Motor neuron (in vitro differentiated cells): ENCODE results near the gene DVL3. TPM values are rescaled to one million over a fixed set of nuclear protein-coding genes. Genes with fewer than 3 reads are reported as not detected.

ENCODE experiments used
- ATAC-seq, 8 experiments: fragments of 200-7000 bp; cut with Tn5 transposase; replicated peaks in 6 of 8; 2 replicates each; pipeline ENCODE4 v1.8.0; 2021; ENCODE audit warnings: mild to moderate bottlenecking in 8 of 8, moderate library complexity in 8 of 8
- H3K27ac ChIP-seq, 2 donors: fragments of 250-450 bp; sonication (Bioruptor Pico); 2 replicates each; pipeline ENCODE4 v1.9.0; 2021; ENCODE audit warnings: antibody characterized with exemption in 2 of 2, mild to moderate bottlenecking in 2 of 2, moderate library complexity in 1 of 2
- H3K4me1 ChIP-seq, 2 donors: fragments of 250-450 bp; sonication (Bioruptor Pico); replicated peaks in 1 of 2; 2 replicates each; pipeline ENCODE4 v1.6.1; 2021; ENCODE audit warnings: antibody characterized with exemption in 2 of 2, mild to moderate bottlenecking in 2 of 2, moderate library complexity in 1 of 2
- H3K4me3 ChIP-seq, 5 donors: fragments of 250-450 bp; sonication (Bioruptor Pico); 2 replicates each; pipeline ENCODE4 v1.9.0; 2021; ENCODE audit warnings: antibody characterized with exemption in 5 of 5, mild to moderate bottlenecking in 5 of 5, moderate library complexity in 4 of 5
- WGBS, 10 experiments: fragments of 450-650 bp; shearing (Covaris generic); methylation state at CpG; one replicate each; pipeline ENCODE4 v1.0.0; 2022; 5-methylcytosine and 5-hydroxymethylcytosine counted together
- in situ Hi-C, 9 experiments: fragments of 400-800 bp; cut with MboI; loops; one replicate each; pipeline ENCODE4 v1.15.0; 2021; ENCODE audit warnings: low sequenced_read_pairs in 9 of 9, low pct_unique_long_range_greater_than_20kb in 2 of 9; ENCODE audit not compliant: unreplicated experiment in 9 of 9
- total RNA-seq, 8 experiments: library from RNA; unstranded; fragments of 300-600 nt; gene quantifications; 2 replicates each; pipeline versions ENCODE4 v1.2.3 to v1.2.4, GENCODE V29; 2022

Gene DVL3
- total RNA-seq, 8 experiments from 2014 or later = 23.1 to 64.8 (median 34.6) TPM

- Histone ChIP-seq H3K4me1 (peaks cover 12 to 15% of the 10 kb centered on the region in 2 donors), H3K4me3 (peak within 1 kb of the TSS; percentile 89 to 97 (median 95)), H3K27ac (peak within 1 kb of the TSS; percentile 91 to 92)
- ATAC-seq = peak; percentile 39 to 88 (median 83)
- WGBS, 10 experiments = 0 to 3% (median 1%) methylated on average over 2 to 21 of the region's 73 CpGs; no CpG with 5 or more reads in 4 of the 10 experiments
- in situ Hi-C loops = no loop called here
Observed at GRCh38 chr3:184174646-184175492, 19.7 kb downstream of the DVL3 start, which contains the start of gene AP2M1. Gene AP2M1, plus strand, starts transcription at chr3:184174855. Its CDS starts 2,139 bp downstream, at chr3:184176994.

GRCh38 chr3:184175506-184175905, 20.3 kb downstream of the DVL3 start:
- in situ Hi-C loops = no loop called here
- no peak for ATAC-seq
- peak overlapping the region; percentile 91 to 92 for H3K27ac ChIP-seq
- peaks cover 12 to 15% of the 10 kb centered on the region in 2 donors for H3K4me1 ChIP-seq
- peak overlapping the region; percentile 89 to 97 (median 95) for H3K4me3 ChIP-seq
- WGBS, 10 experiments = 0 to 17% (median 4%) methylated on average over 1 to 8 of the region's 8 CpGs; no CpG with 5 or more reads in 2 of the 10 experiments

- peaks cover 12 to 15% of the 10 kb centered on the region in 2 donors for H3K4me1 ChIP-seq
- peak overlapping the region; percentile 89 to 97 (median 95) for H3K4me3 ChIP-seq
- in situ Hi-C loops = no loop called here
- peak overlapping the region; percentile 68 to 75 for H3K27ac ChIP-seq
- 0 to 25% (median 0%) methylated on average over 1 to 3 of the region's 3 CpGs; no CpG with 5 or more reads in 4 of the 10 experiments for WGBS, 10 experiments
- ATAC-seq = peak in 5 of 8 experiments; percentile 0 to 8 (median 1)
Observed at GRCh38 chr3:184175981-184176376, 20.8 kb downstream of the DVL3 start.

GRCh38 chr3:184176377-184177330, 21.5 kb downstream of the DVL3 start:
- peak overlapping the region; percentile 68 to 75 for H3K27ac ChIP-seq
- ATAC-seq = peak; percentile 30 to 66 (median 56)
- in situ Hi-C loops = no loop called here
- H3K4me3 ChIP-seq = peak overlapping the region; percentile 89 to 97 (median 95)
- peaks cover 12 to 15% of the 10 kb centered on the region in 2 donors for H3K4me1 ChIP-seq
- WGBS, 10 experiments = 0 to 25% (median 0%) methylated on average over 1 to 4 of the region's 19 CpGs; no CpG with 5 or more reads in 4 of the 10 experiments

GRCh38 chr3:184177331-184177731, 22.2 kb downstream of the DVL3 start:
- peaks cover 12 to 15% of the 10 kb centered on the region in 2 donors for H3K4me1 ChIP-seq
- peak overlapping the region; percentile 68 to 75 for H3K27ac ChIP-seq
- ATAC-seq = peak in 3 of 8 experiments; percentile 1 to 3 (median 1)
- H3K4me3 ChIP-seq = peak overlapping the region in 4 of 5 donors; percentile 89 to 97 (median 94)
- in situ Hi-C loops = no loop called here
- 27 to 40% methylated on average over 1 to 2 of the region's 4 CpGs; no CpG with 5 or more reads in 8 of the 10 experiments for WGBS, 10 experiments

DNA sequence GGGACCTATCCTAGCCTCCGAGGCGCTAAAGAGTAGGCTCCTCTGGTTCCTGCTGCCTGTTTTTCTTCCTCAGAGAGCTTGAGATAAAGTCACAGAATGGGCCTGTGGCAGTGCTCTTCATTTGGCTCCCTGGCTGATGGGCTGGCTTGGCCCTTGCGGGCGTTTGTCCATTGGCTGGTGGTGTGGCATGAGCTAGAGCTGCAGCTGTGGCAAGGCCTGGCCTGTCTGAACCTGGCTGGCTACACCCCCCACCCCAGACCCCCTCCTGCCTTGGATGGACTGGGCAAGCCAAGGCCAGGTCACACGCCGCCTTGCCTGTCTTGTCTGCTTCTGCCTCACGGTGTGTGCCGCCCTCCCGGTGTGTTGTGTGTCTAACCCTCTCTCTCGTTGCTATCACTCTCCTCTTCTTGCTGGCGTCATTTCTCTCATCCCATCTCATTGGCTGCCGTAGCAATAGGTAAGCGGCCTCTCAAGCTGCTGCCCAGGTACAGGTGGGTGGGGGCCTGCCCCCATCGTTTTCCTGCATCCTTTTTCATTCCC, 22.7 kb downstream of the DVL3 start:
- no peak for ATAC-seq
- H3K27ac ChIP-seq = peak overlapping the region; percentile 5 to 75
- in situ Hi-C loops = no loop called here
- H3K4me3 ChIP-seq = no peak overlapping the region
- WGBS, 10 experiments = 95 to 100% (median 100%) methylated on average over 1 to 7 of the region's 14 CpGs; no CpG with 5 or more reads in 7 of the 10 experiments
- peaks cover 12 to 15% of the 10 kb centered on the region in 2 donors for H3K4me1 ChIP-seq

DNA sequence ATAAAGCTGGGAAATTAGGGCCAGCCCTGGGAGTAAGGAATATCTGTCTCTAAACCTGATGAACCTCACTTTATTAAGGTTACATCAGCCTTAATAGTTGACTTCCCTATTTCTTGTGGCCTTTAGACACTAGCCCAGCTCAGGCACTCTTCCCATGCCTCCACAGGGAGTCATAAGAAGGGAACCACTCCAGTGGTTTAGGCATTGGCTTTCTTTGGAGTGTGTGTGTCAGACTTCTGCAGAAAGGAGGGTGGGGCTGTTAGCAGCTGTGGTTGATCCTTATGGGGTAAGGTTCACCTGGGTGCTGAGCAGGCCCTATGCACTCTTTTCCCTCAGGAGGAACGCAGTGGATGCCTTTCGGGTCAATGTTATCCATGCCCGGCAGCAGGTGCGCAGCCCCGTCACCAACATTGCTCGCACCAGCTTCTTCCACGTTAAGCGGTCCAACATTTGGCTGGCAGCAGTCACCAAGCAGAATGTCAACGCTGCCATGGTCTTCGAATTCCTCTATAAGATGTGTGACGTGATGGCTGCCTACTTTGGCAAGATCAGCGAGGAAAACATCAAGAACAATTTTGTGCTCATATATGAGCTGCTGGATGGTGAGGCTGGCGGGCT, 23.5 kb downstream of the DVL3 start:
- no peak for ATAC-seq

GRCh38 chr3:184180165-184180564, 25.0 kb downstream of the DVL3 start:
- WGBS, 10 experiments = 33 to 96% (median 83%) methylated on average over 1 to 6 of the region's 6 CpGs; no CpG with 5 or more reads in 4 of the 10 experiments
- peak in 2 of 8 experiments; percentile 11 to 15 for ATAC-seq

More for the DNA sequence above, 23.5 kb downstream of the DVL3 start:
- in situ Hi-C loops = no loop called here
- Histone ChIP-seq H3K27ac (no peak overlapping the region), H3K4me1 (peaks cover 12 to 15% of the 10 kb centered on the region in 2 donors), H3K4me3 (no peak overlapping the region)
- 80 to 100% (median 99%) methylated on average over 1 to 10 of the region's 13 CpGs; no CpG with 5 or more reads in 3 of the 10 experiments for WGBS, 10 experiments

DNA sequence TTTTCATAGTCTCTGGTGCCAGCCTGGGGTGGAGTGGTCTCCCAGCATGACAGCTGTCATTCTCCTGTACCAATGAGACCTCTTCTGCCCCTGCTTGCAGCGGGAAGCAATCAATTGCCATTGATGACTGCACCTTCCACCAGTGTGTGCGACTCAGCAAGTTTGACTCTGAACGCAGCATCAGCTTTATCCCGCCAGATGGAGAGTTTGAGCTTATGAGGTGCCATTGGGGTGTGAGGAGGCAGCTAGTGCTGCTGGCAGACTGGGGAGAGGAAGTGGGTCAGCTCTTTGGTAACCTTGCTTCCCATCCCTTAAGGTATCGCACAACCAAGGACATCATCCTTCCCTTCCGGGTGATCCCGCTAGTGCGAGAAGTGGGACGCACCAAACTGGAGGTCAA, 26.4 kb downstream of the DVL3 start:
- ATAC-seq = no peak
- WGBS, 10 experiments = 90 to 100% (median 97%) methylated on average over 1 to 6 of the region's 9 CpGs; no CpG with 5 or more reads in 5 of the 10 experiments
- H3K27ac ChIP-seq = no peak overlapping the region
- H3K4me1 ChIP-seq = peaks cover 15 to 19% of the 10 kb centered on the region in 2 donors
- no peak overlapping the region for H3K4me3 ChIP-seq
- in situ Hi-C loops = no loop called here

More at GRCh38 chr3:184180165-184180564, 25.0 kb downstream of the DVL3 start:
- in situ Hi-C loops = no loop called here
- H3K4me3 ChIP-seq = no peak overlapping the region
- peaks cover 13 to 16% of the 10 kb centered on the region in 2 donors for H3K4me1 ChIP-seq
- H3K27ac ChIP-seq = no peak overlapping the region

DNA sequence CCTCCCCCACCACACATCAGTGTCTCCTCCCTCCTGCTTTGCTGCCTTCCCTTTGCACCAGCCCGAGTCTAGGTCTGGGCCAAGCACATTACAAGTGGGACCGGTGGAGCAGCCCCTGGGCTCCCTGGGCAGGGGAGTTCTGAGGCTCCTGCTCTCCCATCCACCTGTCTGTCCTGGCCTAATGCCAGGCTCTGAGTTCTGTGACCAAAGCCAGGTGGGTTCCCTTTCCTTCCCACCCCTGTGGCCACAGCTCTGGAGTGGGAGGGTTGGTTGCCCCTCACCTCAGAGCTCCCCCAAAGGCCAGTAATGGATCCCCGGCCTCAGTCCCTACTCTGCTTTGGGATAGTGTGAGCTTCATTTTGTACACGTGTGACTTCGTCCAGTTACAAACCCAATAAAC, 28.5 kb downstream of the DVL3 start:
- ATAC-seq = no peak
- 100% methylated on average over 1 of the region's 5 CpGs; no CpG with 5 or more reads in 9 of the 10 experiments for WGBS, 10 experiments
- Histone ChIP-seq H3K4me1 (peaks cover 7 to 10% of the 10 kb centered on the region in 2 donors), H3K4me3 (no peak overlapping the region), H3K27ac (no peak overlapping the region)
- in situ Hi-C loops = no loop called here

DNA sequence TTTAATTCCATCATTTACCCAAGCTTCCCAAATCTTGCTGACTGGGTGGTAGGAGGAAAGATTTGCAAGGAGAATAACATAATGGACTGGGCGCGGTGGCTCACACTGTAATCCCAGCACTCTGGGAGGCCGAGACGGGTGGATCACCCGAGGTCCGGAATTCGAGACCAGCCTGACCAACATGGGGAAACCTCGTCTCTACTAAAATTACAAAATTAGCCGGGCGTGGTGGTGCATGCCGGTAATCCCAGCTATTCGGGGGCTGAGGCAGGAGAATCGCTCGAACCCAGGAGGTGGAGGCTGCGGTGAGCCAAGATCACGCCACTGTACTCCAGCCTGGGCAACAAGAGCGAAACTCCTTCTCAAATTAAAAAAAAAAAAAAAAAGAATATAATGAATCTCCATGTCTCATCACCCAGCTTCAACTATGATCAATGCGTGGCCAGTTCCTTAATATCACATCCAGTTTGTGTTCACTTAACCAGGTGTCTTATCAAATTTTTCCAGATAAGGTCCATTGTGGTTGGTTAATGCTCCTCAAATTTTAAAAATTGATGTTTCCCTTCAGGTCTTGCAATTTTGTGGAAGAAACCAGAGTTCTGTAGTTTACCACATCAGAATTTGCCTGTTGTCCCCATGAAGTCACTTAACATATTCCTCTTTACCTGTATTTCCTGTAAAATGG, 29.5 kb downstream of the DVL3 start:
- H3K4me3 ChIP-seq = no peak overlapping the region
- peaks cover 7 to 10% of the 10 kb centered on the region in 2 donors for H3K4me1 ChIP-seq
- ATAC-seq = no peak
- WGBS, 10 experiments = 57 to 100% (median 100%) methylated on average over 1 to 15 of the region's 18 CpGs; no CpG with 5 or more reads in 1 of the 10 experiments
- in situ Hi-C loops = no loop called here
- peak overlapping the region; percentile 79 to 87 for H3K27ac ChIP-seq
